Posterior cingulate gyrus (tissue), 11 donors: ENCODE data around the gene SLC20A1.
"Not testable (repeated sequence)": the region's sequence is repeated elsewhere in the genome, so short reads cannot be mapped to it uniquely, and the experiment has no call there.

Experiments used
- DNase-seq, 10 donors: peaks; one replicate each; pipeline versions ENCODE4 v3.0.0 to v3.0.0-alpha.2; 2020 to 2021; ENCODE audit warnings: mixed read lengths in 3 of 10
- intact Hi-C: fragments of 100-400 bp; cut with DNase I; formaldehyde crosslinking; loops from one replicate; pipeline ENCODE4 v1.15.1; 2023

The SLC20A1 gene

GRCh38 chr2:112698834-112699515 lies 53.2 kb downstream of the SLC20A1 start:
- intact Hi-C loops: no loop called here
- DNase-seq: no peak

GRCh38 chr2:112699984-112700667 lies 54.4 kb downstream of the SLC20A1 start:
- DNase-seq: no peak
- intact Hi-C loops: no loop called here

DNA sequence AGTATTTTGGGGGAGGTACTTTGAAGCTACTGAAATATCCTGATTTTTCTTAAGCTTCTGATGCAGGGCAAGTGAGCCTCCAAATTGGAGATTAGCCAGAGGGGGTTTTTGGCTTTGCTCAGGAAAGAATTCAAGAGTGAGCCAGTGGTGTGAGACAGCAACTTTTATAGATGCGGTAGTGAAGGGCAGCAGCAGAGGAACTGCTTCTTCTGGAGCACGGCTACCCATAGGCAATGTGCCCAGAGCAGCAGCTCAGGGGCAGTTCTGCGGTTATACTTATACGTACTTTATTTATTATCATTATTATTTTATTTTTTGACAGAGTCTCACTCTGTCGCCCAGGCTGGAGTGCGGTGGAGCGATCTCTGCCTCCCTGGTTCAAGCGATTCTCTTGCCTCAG lies 55.3 kb downstream of the SLC20A1 start:
- DNase-seq: peak in 1 of 10 donors; percentile 69
- intact Hi-C loops: no loop called here

GRCh38 chr2:112703684-112704083 lies 57.9 kb downstream of the SLC20A1 start:
- intact Hi-C loops: no loop called here
- DNase-seq: no peak

DNA sequence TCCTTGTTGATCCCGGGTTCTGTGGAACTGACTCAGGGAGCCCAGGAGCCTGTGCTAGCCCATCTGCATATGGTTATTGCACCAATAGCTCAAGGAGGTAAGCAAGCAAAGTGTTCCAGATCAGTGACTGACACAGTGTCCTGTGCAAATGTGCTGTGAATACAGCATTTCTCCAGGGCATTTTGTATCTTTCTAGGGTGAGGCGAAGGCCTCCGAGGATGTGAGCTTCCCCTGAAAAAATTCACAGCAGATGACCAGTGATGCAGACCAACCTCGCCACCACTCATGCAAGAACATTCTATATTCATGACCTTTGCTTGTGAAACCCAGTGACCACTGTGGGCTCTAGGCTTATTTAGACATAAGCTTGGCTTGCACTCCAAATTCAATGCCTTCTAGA lies 59.8 kb downstream of the SLC20A1 start:
- intact Hi-C loops: no loop called here
- no peak for DNase-seq

DNA sequence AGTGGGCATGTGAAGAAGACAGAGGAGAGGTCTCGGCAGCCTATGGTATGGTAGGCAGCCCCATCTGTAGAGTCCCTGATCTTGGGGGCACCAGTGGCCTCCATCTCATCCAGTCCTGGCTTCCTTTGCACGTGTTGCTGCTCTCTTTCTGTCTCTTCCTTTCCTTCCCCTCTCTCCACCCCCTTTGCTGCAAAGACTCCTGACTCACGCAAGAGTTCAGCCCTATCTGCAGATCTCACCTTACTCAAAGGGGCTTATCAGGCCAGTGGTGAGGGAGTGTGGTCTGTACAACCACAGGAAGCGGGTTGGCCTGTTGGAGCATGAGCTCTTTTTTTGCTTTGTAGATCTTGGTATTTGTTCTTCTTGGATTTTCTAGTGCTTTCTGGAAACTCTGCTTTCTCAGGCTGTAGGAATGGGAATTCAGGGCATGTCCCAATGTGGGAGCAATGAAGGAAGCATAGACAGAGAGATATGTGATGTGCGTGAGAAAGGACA lies 60.5 kb downstream of the SLC20A1 start:
- no peak for DNase-seq
- intact Hi-C loops: no loop called here

GRCh38 chr2:112706947-112707346 lies 61.2 kb downstream of the SLC20A1 start:
- intact Hi-C loops, DNase-seq: not testable (repeated sequence)

GRCh38 chr2:112708968-112709367 lies 63.2 kb downstream of the SLC20A1 start:
- intact Hi-C loops: no loop called here
- DNase-seq: peak in 2 of 10 donors; percentile 34 to 81

GRCh38 chr2:112709703-112710102 lies 64.0 kb downstream of the SLC20A1 start:
- intact Hi-C loops: no loop called here
- peak in 1 of 10 donors; percentile 55 for DNase-seq

DNA sequence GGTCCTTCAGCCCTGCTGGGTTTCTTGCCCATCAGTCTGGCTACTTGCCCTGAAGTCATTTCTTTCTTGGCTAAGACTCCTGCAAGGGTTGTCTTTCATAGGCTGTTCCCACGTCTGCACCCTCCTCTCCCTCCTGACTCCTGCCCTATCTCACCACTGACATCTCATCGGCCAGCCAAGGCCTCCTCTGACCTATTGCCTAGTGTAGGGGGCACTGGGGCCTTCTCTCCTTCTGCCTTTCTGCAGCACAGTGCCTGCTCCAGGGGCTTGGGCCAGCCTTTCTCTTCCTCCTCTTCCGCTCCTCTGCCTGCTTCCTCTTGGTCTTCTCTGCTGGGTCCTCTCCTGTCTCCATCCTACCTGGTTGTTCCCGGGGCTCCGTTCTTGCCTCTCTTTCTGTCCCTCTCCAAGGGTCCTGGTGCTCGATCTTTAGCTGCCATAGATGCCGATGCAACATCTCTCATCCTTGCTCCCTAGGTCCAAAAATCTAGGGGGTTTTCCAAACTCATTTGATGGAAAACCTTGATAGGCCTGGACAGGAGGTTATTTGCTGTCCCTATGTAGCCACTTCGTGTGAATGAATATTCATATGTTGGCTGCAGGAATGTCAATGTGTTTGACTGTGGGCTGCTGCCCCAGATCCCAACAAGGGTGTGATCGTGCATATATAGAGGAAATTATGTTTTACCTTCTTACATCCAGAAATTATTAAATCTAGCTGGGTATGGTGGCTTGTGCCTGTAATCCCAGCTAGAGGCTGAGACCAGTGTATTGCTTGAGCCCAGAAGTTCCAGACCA lies 65.4 kb downstream of the SLC20A1 start:
- intact Hi-C loops: no loop called here
- peak in 1 of 10 donors; percentile 29 for DNase-seq

DNA sequence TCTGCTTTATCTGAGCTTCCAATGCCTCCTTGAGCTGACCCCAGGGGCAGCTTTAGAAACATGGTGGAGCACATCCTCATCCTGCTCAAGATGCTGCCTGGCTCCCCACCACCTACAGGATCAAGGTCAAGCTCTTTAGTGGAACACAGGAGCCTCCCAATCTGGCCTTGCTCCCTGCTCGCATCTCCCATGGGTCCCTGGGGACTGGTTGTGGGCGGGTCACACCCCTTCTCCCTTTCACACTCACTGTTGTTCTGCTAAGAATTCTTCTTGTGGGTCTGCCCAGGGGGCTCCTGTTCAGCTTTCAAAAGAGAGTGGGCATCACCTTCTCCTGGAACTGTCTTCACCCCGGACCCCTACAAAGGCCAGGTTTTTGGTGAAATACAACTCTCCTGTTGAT lies 66.7 kb downstream of the SLC20A1 start:
- DNase-seq: no peak
- intact Hi-C loops: no loop called here

GRCh38 chr2:112712903-112713584 lies 67.3 kb downstream of the SLC20A1 start:
- DNase-seq: peak in 1 of 10 donors; percentile 83
- intact Hi-C loops: no loop called here
